Prostate gland (tissue), 2 donors: Measurements from ENCODE around the gene COL9A3. TPM values are rescaled to one million over a fixed set of nuclear protein-coding genes. Genes with fewer than 3 reads are reported as not detected.

Experiments
- DNase-seq: peaks from one replicate; pipeline ENCODE4 v3.0.0-alpha.2; 2019; ENCODE audit warnings: low spot score
- H3K27ac ChIP-seq, 2 donors: fragments of 200-600 bp; sonication (generic); 2 replicates each; pipeline ENCODE4 v1.5.1; 2017 to 2019
- H3K27me3 ChIP-seq: fragments of 200-600 bp; sonication (generic); replicated peaks from 2 replicates; pipeline ENCODE4 v1.5.1; 2019; ENCODE audit not compliant: insufficient read depth
- H3K36me3 ChIP-seq, 2 donors: fragments of 200-600 bp; sonication (generic); 1 replicate in 1 of 2; 2 replicates in 1 of 2; pipeline versions ENCODE4 v1.5.1 to v1.8.1; 2017 to 2019
- H3K4me1 ChIP-seq: fragments of 200-600 bp; sonication (generic); replicated peaks from 2 replicates; pipeline ENCODE4 v1.5.1; 2019
- H3K4me3 ChIP-seq, 2 donors: fragments of 200-600 bp; sonication (generic); 2 replicates each; pipeline ENCODE4 v1.5.1; 2017 to 2019
- H3K9me3 ChIP-seq: fragments of 200-600 bp; sonication (generic); 2 replicates; pipeline ENCODE4 v1.5.1; 2017
- POLR2A ChIP-seq: fragments of 450-650 bp; IDR thresholded peaks from one replicate; pipeline ENCODE4 v1.6.1; 2016; ENCODE audit warnings: antibody characterized with exemption, mild to moderate bottlenecking
- POLR2AphosphoS5 ChIP-seq: sonication (generic); formaldehyde crosslinking; IDR thresholded peaks from one replicate; pipeline ENCODE4 v1.6.1; 2017; ENCODE audit warnings: antibody characterized with exemption
- WGBS: methylation state at CpG from one replicate; pipeline ENCODE4 v1.1.5; 2018; 5-methylcytosine and 5-hydroxymethylcytosine counted together
- intact Hi-C: fragments of 100-400 bp; cut with DNase I; formaldehyde crosslinking; loops from one replicate; pipeline ENCODE4 v1.14.2; 2022
- total RNA-seq, 2 donors: library from RNA; depleted of rRNA; stranded (reverse); fragments of >200 nt; gene quantifications; one replicate each; pipeline ENCODE4 v1.1.0, GENCODE V29; 2016
- TF ChIP-seq, protein P1 (sequence below), 4 experiments: fragments of 200-600 bp in 2 of 4; fragments of 450-650 bp in 2 of 4; sonication (generic) in 2 of 4; IDR thresholded peaks; 1 replicate in 3 of 4; 2 replicates in 1 of 4; pipeline ENCODE4 v1.5.1; 2016 to 2019; ENCODE audit warnings: antibody characterized with exemption in 4 of 4, mild to moderate bottlenecking in 2 of 4, moderate library complexity in 2 of 4

Gene COL9A3
- total RNA-seq, 2 donors from 2014 or later = 5.8 to 6.5 TPM

DNA sequence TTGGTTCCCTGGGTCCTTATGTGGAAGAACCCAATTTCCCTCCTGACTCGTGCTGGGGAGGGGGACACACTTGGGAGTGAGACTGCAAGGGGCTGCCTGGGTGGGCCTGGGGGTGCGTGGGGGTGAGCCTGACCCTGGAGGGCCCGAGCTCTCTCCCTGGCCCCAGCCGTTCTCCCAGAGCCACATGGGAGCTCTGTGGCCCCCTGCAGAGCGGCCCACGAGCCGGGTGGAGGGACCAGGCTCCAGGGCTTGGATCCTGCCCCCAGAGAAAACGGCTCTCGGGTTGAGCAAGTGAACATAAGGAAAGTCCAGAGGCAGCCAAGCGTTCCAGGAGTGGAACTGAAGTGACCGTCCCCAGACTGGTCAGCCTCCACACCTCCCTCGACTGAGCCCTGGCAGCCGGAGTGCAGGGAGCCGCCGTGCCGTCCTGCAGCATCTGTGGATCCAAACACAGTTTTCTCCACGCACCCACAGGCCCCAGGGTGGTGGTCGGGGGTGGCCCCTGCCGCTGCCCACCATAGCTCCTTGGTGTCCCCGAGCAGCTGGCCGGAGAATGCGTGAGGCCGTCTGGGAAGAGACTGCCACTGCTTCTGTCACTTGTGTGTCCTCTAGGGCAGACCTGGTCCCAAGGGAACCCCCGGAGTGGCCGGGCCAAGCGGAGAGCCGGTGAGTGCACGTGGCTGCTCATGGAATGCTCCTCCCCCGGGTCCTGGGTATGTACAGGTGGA is 10.6 kb downstream of the COL9A3 start:
- intact Hi-C loops = no loop called here
- Histone ChIP-seq H3K36me3 (no peaks in the 10 kb centered on the region), H3K9me3 (no peaks in the 10 kb centered on the region), H3K4me3 (no peak overlapping the region), H3K27me3 (no peaks in the 10 kb centered on the region), H3K4me1 (peaks cover 7% of the 10 kb centered on the region), H3K27ac (no peak overlapping the region)
- 78% methylated on average over 20 of the region's 29 CpGs for WGBS
- TF ChIP-seq, protein P1, sequence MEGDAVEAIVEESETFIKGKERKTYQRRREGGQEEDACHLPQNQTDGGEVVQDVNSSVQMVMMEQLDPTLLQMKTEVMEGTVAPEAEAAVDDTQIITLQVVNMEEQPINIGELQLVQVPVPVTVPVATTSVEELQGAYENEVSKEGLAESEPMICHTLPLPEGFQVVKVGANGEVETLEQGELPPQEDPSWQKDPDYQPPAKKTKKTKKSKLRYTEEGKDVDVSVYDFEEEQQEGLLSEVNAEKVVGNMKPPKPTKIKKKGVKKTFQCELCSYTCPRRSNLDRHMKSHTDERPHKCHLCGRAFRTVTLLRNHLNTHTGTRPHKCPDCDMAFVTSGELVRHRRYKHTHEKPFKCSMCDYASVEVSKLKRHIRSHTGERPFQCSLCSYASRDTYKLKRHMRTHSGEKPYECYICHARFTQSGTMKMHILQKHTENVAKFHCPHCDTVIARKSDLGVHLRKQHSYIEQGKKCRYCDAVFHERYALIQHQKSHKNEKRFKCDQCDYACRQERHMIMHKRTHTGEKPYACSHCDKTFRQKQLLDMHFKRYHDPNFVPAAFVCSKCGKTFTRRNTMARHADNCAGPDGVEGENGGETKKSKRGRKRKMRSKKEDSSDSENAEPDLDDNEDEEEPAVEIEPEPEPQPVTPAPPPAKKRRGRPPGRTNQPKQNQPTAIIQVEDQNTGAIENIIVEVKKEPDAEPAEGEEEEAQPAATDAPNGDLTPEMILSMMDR (IDR thresholded peaks at IDR 0.05) = no peak
- TF ChIP-seq POLR2A = no peak
- no peak for TF ChIP-seq POLR2AphosphoS5
- DNase-seq = no peak

DNA sequence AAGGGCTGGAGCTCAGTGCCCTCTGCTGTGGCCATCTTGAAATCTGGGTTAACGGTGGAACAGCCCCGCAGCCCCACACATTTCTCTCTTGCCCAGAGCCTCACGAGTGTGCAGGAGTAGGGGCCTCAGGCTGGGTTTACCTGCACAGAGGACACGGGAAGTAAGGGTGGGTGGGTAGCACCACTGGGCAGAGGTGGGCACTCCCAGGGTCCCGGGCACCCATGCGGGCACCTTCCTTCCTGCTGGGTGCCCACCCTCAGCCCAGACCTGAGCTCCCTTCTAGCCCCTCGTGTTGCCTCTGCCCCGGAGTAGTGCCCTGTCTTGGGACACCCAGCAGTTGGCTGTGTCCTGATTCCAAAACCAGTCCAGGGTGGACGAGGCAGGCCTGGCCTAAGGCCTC is 11.2 kb downstream of the COL9A3 start:
- H3K27me3 ChIP-seq = no peaks in the 10 kb centered on the region
- 92% methylated on average over 9 of the region's 9 CpGs for WGBS
- H3K27ac ChIP-seq = no peak overlapping the region
- DNase-seq = no peak
- no peak overlapping the region for H3K4me3 ChIP-seq
- TF ChIP-seq POLR2A (no peak), POLR2AphosphoS5 (no peak)
- TF ChIP-seq, protein P1 (IDR thresholded peaks at IDR 0.05) = no peak
- H3K9me3 ChIP-seq = no peaks in the 10 kb centered on the region
- H3K36me3 ChIP-seq = no peaks in the 10 kb centered on the region
- peaks cover 7% of the 10 kb centered on the region for H3K4me1 ChIP-seq
- intact Hi-C loops = no loop called here

DNA sequence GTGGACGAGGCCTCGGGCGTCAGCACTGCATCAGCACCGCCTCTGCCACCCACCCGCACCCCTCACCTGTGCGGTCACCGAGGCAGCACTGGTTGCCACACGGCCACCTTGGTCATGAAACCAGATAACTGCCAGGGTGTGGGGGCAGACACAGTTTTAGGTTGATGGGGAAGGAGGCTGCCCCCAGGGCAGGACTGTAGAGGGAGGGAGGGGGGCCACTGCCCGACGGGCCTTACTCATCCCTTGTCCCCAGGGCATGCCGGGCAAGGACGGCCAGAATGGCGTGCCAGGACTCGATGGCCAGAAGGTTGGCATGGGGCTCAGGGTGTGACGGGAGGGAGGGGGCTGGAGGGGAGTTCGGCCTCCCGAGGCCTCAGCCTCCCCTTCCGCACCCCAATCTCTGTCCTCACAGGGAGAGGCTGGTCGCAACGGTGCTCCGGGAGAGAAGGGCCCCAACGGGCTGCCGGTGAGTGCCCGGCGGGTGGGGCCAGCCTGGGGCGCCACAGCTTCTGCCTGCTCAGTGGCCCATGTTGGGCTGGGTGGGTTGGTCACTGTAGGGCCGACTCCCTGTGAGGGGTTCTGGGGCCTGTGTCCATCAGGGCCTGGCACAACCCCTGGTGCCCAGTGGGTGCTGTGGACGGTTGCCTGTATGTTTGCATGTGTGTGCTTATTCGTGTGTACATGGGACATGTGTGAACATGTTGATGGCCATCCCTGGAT is 11.8 kb downstream of the COL9A3 start:
- no peaks in the 10 kb centered on the region for H3K9me3 ChIP-seq
- no peaks in the 10 kb centered on the region for H3K27me3 ChIP-seq
- no peaks in the 10 kb centered on the region for H3K36me3 ChIP-seq
- 74% methylated on average over 29 of the region's 29 CpGs for WGBS
- TF ChIP-seq, protein P1 (IDR thresholded peaks at IDR 0.05) = no peak
- no peak for DNase-seq
- intact Hi-C loops = no loop called here
- H3K4me3 ChIP-seq = no peak overlapping the region
- peaks cover 7% of the 10 kb centered on the region for H3K4me1 ChIP-seq
- H3K27ac ChIP-seq = no peak overlapping the region

DNA sequence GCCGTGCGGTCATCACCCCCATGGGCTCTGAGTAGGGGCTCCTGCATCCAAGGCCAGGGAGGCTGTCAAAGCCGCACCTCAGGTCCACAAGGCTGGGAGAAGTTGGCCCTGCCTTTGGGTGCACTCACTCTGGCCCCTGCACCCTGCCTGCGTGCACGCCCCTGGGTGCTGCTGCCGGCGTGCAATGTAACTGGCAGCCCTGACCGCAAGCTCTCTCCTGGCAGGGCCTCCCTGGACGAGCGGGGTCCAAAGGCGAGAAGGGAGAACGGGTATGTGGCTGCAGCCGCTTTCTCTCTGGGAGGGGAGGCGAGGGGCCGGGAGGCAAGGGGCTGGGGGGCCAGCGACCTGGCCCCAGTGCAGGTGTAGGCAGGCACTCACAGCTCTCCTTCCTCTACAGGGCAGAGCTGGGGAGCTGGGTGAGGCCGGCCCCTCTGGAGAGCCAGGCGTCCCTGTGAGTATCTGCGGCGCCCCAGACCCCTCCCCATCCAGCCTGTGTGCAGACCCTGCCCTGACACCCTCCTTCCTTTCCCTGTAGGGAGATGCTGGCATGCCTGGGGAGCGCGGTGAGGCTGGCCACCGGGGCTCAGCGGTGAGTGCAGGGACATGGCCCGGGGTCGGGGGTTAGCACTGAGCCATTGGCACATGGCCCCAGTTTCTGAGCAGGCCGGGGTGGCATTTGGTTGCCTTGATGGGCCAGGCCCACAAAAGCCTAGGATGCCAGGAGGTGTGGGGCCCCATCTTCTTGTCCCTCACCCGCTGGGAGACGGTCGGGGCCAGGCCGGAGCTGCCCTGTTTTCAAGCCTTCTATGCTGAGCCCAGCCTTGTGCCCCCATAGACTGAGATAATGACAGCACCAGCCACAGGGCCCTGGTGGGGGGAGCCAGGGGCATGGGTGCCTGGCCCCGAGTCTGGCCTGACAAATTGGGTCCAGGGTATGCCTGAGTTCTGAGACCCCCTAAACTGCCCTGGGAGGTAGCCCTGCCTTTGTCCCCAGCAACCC is 12.7 kb downstream of the COL9A3 start:
- H3K27ac ChIP-seq = no peak overlapping the region
- no peaks in the 10 kb centered on the region for H3K27me3 ChIP-seq
- DNase-seq = no peak
- H3K36me3 ChIP-seq = no peaks in the 10 kb centered on the region
- H3K4me3 ChIP-seq = no peak overlapping the region
- TF ChIP-seq, protein P1 (IDR thresholded peaks at IDR 0.05) = no peak
- TF ChIP-seq POLR2AphosphoS5 (no peak), POLR2A (no peak)
- H3K9me3 ChIP-seq = no peaks in the 10 kb centered on the region
- H3K4me1 ChIP-seq = peaks cover 7% of the 10 kb centered on the region
- WGBS = 89% methylated on average over 31 of the region's 32 CpGs
- intact Hi-C loops = no loop called here
